HG02642 (cell line): Measurements from ENCODE around the gene MYLK3.

ENCODE experiments used
- ATAC-seq: cut with Tn5 transposase; IDR thresholded peaks from one replicate; pipeline ENCODE4 v1.9.1; 2021; ENCODE audit warnings: mild to moderate bottlenecking; ENCODE audit not compliant: unreplicated experiment, poor library complexity

Gene MYLK3

GRCh38 chr16:46729326-46729995 lies 18.7 kb downstream of the MYLK3 start:
- no peak for ATAC-seq

GRCh38 chr16:46728806-46729205 lies 19.3 kb downstream of the MYLK3 start:
- ATAC-seq, result no peak

- no peak for ATAC-seq
Measured at GRCh38 chr16:46727630-46728029, 20.5 kb downstream of the MYLK3 start.

- no peak for ATAC-seq
Measured at GRCh38 chr16:46727184-46727583, 21.0 kb downstream of the MYLK3 start.

GRCh38 chr16:46721885-46722284 lies 26.3 kb downstream of the MYLK3 start:
- ATAC-seq, result no peak

GRCh38 chr16:46720619-46721018 lies 27.5 kb downstream of the MYLK3 start:
- ATAC-seq, result no peak

GRCh38 chr16:46719528-46719927 lies 28.6 kb downstream of the MYLK3 start:
- no peak for ATAC-seq

GRCh38 chr16:46718214-46718613 lies 29.9 kb downstream of the MYLK3 start:
- ATAC-seq, result no peak

GRCh38 chr16:46717692-46718091 lies 30.5 kb downstream of the MYLK3 start:
- no peak for ATAC-seq

- no peak for ATAC-seq
Measured at GRCh38 chr16:46715769-46716305, 32.3 kb downstream of the MYLK3 start.

GRCh38 chr16:46714797-46715591 lies 33.1 kb downstream of the MYLK3 start:
- no peak for ATAC-seq

GRCh38 chr16:46713634-46714033 lies 34.5 kb downstream of the MYLK3 start:
- ATAC-seq, result no peak

GRCh38 chr16:46712911-46713310 lies 35.2 kb downstream of the MYLK3 start:
- no peak for ATAC-seq

GRCh38 chr16:46711106-46712058 lies 36.8 kb downstream of the MYLK3 start:
- ATAC-seq, result no peak

GRCh38 chr16:46709469-46710005 lies 38.6 kb downstream of the MYLK3 start:
- no peak for ATAC-seq

GRCh38 chr16:46706642-46707041 lies 41.5 kb downstream of the MYLK3 start:
- no peak for ATAC-seq

GRCh38 chr16:46702030-46702429 lies 46.1 kb downstream of the MYLK3 start:
- no peak for ATAC-seq

- ATAC-seq, result no peak
Measured at GRCh38 chr16:46701615-46702014, 46.5 kb downstream of the MYLK3 start.

- ATAC-seq, result no peak
Measured at GRCh38 chr16:46700048-46700447, 48.1 kb downstream of the MYLK3 start.

- no peak for ATAC-seq
Measured at GRCh38 chr16:46696957-46697356, 51.2 kb downstream of the MYLK3 start.
